Astrocyte of the spinal cord (primary cell): Measurements from ENCODE around the gene TARM1.
A peak's percentile ranks its signal among the peaks of the same experiment; 100 is the strongest.

Experiments used
- DNase-seq: peaks from one replicate; pipeline ENCODE4 v3.0.0; 2011; ENCODE audit warnings: low read depth, low spot score
- H3K4me3 ChIP-seq: 2 replicates; pipeline ENCODE4 v1.5.1; 2011; ENCODE audit warnings: low read depth, mild to moderate bottlenecking, low read length, moderate library complexity
- CTCF ChIP-seq: IDR thresholded peaks from 2 replicates; pipeline ENCODE4 v1.5.1; 2012; ENCODE audit warnings: low read depth, mild to moderate bottlenecking, low read length, inconsistent platforms
- in situ Hi-C: cut with HindIII; loops from 2 replicates; pipeline ENCODE4 v1.10.0; 2017; ENCODE audit warnings: low sequenced_read_pairs

TARM1 gene

GRCh38 chr19:54124393-54124792 lies 43.2 kb upstream of the TARM1 start:
- in situ Hi-C loops: no loop called here
- no peak for TF ChIP-seq CTCF
- no peak for DNase-seq

GRCh38 chr19:54123682-54124081 lies 42.5 kb upstream of the TARM1 start:
- no peak overlapping the region for H3K4me3 ChIP-seq
- DNase-seq: no peak
- in situ Hi-C loops: no loop called here
- TF ChIP-seq CTCF: no peak

More at GRCh38 chr19:54124393-54124792, 43.2 kb upstream of the TARM1 start:
- no peak overlapping the region for H3K4me3 ChIP-seq

GRCh38 chr19:54121259-54121658 lies 40.1 kb upstream of the TARM1 start:
- in situ Hi-C loops: no loop called here
- no peak for TF ChIP-seq CTCF
- DNase-seq: no peak
- H3K4me3 ChIP-seq: no peak overlapping the region

GRCh38 chr19:54115109-54116063 lies 34.2 kb upstream of the TARM1 start, which contains the start of the genes PRPF31 and TFPT:
Gene PRPF31, plus strand, starts transcription at chr19:54115754. Its CDS starts 2,525 bp downstream, at chr19:54118279.
Gene TFPT, minus strand, starts transcription at chr19:54115657. Its CDS starts 388 bp downstream, at chr19:54115269.
- peak; percentile 98 for DNase-seq
- TF ChIP-seq CTCF: no peak
- in situ Hi-C loops: no loop called here
- H3K4me3 ChIP-seq: peak within 1 kb of the TSS; percentile 82

GRCh38 chr19:54114340-54115108 lies 33.4 kb upstream of the TARM1 start:
- H3K4me3 ChIP-seq: peak overlapping the region; percentile 82
- peak; percentile 20 for DNase-seq
- in situ Hi-C loops: no loop called here
- no peak for TF ChIP-seq CTCF

GRCh38 chr19:54109651-54110050 lies 28.5 kb upstream of the TARM1 start:
- DNase-seq: no peak
- H3K4me3 ChIP-seq: no peak overlapping the region
- in situ Hi-C loops: no loop called here
- TF ChIP-seq CTCF: no peak
